GM19455 (cell line): ENCODE results near the gene GLTP.
A peak's percentile ranks its signal among the peaks of the same experiment; 100 is the strongest.
"Not testable (repeated sequence)": the region's sequence is repeated elsewhere in the genome, so short reads cannot be mapped to it uniquely, and the experiment has no call there.

Experiments
- ATAC-seq: cut with Tn5 transposase; IDR thresholded peaks from one replicate; pipeline ENCODE4 v1.9.1; 2021; ENCODE audit not compliant: unreplicated experiment

GLTP gene

GRCh38 chr12:109880043-109880931 is at the start of gene GLTP:
Gene GLTP, minus strand, starts transcription at chr12:109880541. Its CDS starts 167 bp downstream, at chr12:109880374.
- peak; percentile 93 for ATAC-seq

- not testable (repeated sequence) for ATAC-seq
These were observed 49.0 kb upstream of the GLTP start for GRCh38 chr12:109929326-109929725.

- ATAC-seq: no peak
These were observed 47.8 kb upstream of the GLTP start for GRCh38 chr12:109928058-109928656.

- no peak for ATAC-seq
These were observed 47.3 kb upstream of the GLTP start for GRCh38 chr12:109927622-109928021.

- no peak for ATAC-seq
These were observed 46.3 kb upstream of the GLTP start for GRCh38 chr12:109926488-109927210.

- no peak for ATAC-seq
These were observed 45.7 kb upstream of the GLTP start for GRCh38 chr12:109926016-109926415.

- no peak for ATAC-seq
These were observed 45.0 kb upstream of the GLTP start for GRCh38 chr12:109925185-109925840.

GRCh38 chr12:109923481-109924245 is 43.3 kb upstream of the GLTP start:
- ATAC-seq: no peak

GRCh38 chr12:109923038-109923437 is 42.7 kb upstream of the GLTP start:
- no peak for ATAC-seq

- ATAC-seq: no peak
These were observed 41.6 kb upstream of the GLTP start for GRCh38 chr12:109921982-109922381.

GRCh38 chr12:109920261-109920780 is 40.0 kb upstream of the GLTP start:
- ATAC-seq: no peak

GRCh38 chr12:109919456-109919855 is 39.1 kb upstream of the GLTP start:
- no peak for ATAC-seq

- ATAC-seq: no peak
These were observed 35.7 kb upstream of the GLTP start for GRCh38 chr12:109916045-109916444.

- no peak for ATAC-seq
These were observed 35.1 kb upstream of the GLTP start for GRCh38 chr12:109915171-109916040.

- no peak for ATAC-seq
These were observed 34.1 kb upstream of the GLTP start for GRCh38 chr12:109914461-109914860.

- ATAC-seq: no peak
These were observed 32.5 kb upstream of the GLTP start for GRCh38 chr12:109912855-109913321.

GRCh38 chr12:109910969-109911348 is 30.6 kb upstream of the GLTP start:
- ATAC-seq: no peak

- ATAC-seq: no peak
These were observed 30.1 kb upstream of the GLTP start for GRCh38 chr12:109910254-109910968.
